ENCODE data around the gene MDGA2.

GRCh38 chr14:47485421-47485820 lies 190.0 kb downstream of the MDGA2 start:
- TF ChIP-seq SP1 (IDR thresholded peaks at IDR 0.05) (no peak), FOXA1 (IDR thresholded peaks at IDR 0.05) (no peak), FOXM1 (IDR thresholded peaks at IDR 0.05; ENCODE audit: borderline replicate concordance) (no peak), TARDBP (IDR thresholded peaks at IDR 0.05) (no peak), ZNF384 (IDR thresholded peaks at IDR 0.05) (no peak), L3MBTL2 (conservative IDR thresholded peaks at IDR 0.05) (no peak), NFRKB (IDR thresholded peaks at IDR 0.05) (no peak), FOXK2 (IDR thresholded peaks at IDR 0.05) (no peak), LEF1 (IDR thresholded peaks at IDR 0.05; ENCODE audit: borderline replicate concordance) (no peak), ARNT (IDR thresholded peaks at IDR 0.05) (no peak), HDGF (IDR thresholded peaks at IDR 0.05; ENCODE audit: borderline replicate concordance) (no peak), BHLHE40 (IDR thresholded peaks at IDR 0.05; ENCODE audit: borderline replicate concordance) (no peak), CTBP1 (IDR thresholded peaks at IDR 0.05; ENCODE audit: borderline replicate concordance) (no peak)
